ENCODE measurements around the gene SYP.

Gene SYP

DNA sequence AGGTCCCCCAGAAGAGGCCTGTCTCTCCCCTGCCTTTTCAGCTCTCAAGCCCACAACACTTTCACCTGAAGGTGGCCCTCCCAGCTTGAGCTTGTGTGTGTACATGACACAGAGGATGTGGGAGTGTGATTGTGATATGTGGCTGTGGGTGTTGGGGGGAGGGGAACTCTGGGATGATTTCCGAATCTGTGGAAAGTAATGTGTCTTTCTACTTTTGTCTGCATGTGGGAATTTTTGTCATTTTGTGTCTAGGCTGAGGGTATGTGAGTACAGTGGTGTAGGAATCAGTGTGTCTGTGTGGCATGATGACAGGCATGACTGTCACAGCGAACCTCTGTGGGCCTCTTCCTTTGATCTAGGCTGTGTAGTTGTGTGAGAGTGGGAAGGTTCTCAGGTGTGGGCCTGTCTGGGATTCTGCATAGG lies 6.4 kb downstream of the SYP start:
- H3K27ac ChIP-seq, result no peak overlapping the region

GRCh38 chrX:49192722-49193328 lies 7.2 kb downstream of the SYP start:
- Histone ChIP-seq H3K27ac (no peak overlapping the region), H3K4me3 (no peak overlapping the region)

More for the DNA sequence above, 6.4 kb downstream of the SYP start:
- H3K4me3 ChIP-seq, result no peak overlapping the region

GRCh38 chrX:49191574-49192011 lies 8.4 kb downstream of the SYP start:
- peak overlapping the region; percentile 51 to 73 (median 61) for H3K4me3 ChIP-seq

GRCh38 chrX:49190821-49191573 lies 9.0 kb downstream of the SYP start:
- Histone ChIP-seq H3K27ac (peak overlapping the region in 20 of 21 experiments; percentile 67 to 91 (median 82)), H3K4me3 (peak overlapping the region; percentile 51 to 73 (median 61))

More at GRCh38 chrX:49191574-49192011, 8.4 kb downstream of the SYP start:
- H3K27ac ChIP-seq, result peak overlapping the region in 20 of 21 experiments; percentile 60 to 91 (median 81)

- Histone ChIP-seq H3K27ac (peak overlapping the region in 9 of 21 experiments; percentile 1 to 83 (median 73)), H3K4me3 (no peak overlapping the region)
These were observed 10.4 kb downstream of the SYP start for GRCh38 chrX:49189606-49190005.

DNA sequence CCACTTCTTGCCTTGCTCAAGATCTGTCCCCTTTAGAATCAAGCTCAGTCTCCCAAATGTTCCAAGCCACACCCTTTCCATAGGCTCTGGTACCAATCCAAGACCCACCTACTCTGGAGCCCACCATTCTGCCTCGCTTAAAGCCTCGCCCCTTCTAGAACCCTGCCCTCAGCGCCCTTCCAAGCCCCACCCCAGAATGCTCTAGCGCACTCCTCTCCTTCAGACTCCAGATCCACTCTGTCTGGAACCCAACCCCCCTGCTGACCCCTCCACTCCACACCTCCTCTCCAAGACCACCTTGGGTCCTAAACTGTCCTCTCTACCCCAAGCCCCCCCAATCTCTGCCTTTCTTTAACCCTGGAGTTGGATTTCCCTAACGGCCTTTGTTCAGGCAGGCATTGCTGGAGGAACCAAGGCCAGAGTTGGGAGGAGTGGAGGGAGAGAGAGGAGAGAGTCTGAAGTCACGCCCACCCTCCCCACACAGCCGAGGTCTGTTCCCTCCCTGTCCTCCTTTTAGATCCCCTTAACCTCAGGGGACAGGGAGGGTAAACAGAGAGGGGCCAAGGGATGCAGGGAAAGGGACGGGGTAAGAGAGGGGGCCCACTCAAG lies 11.4 kb downstream of the SYP start:
- no peak overlapping the region for H3K4me3 ChIP-seq
- H3K27ac ChIP-seq, result peak overlapping the region in 8 of 21 experiments; percentile 1 to 78 (median 46)

GRCh38 chrX:49187526-49187925 lies 12.5 kb downstream of the SYP start:
- peak overlapping the region in 7 of 21 experiments; percentile 6 to 87 (median 78) for H3K27ac ChIP-seq
- H3K4me3 ChIP-seq, result no peak overlapping the region

- Histone ChIP-seq H3K27ac (peak overlapping the region in 16 of 21 experiments; percentile 73 to 87 (median 78)), H3K4me3 (peak overlapping the region in 1 of 7 experiments; percentile 59)
These were observed 13.0 kb downstream of the SYP start for GRCh38 chrX:49187028-49187394.

- H3K4me3 ChIP-seq, result peak within 1 kb of the TSS; percentile 36 to 59 (median 47)
- H3K27ac ChIP-seq, result peak within 1 kb of the TSS; percentile 15 to 87 (median 78)
These were observed 13.6 kb downstream of the SYP start, which contains the start of gene PRICKLE3 for GRCh38 chrX:49186125-49187027. TSS of gene PRICKLE3 (minus strand) at chrX:49186373. CDS start at chrX:49186297, 76 bp downstream.

GRCh38 chrX:49184294-49185281 lies 15.4 kb downstream of the SYP start:
- Histone ChIP-seq H3K27ac (peak overlapping the region in 20 of 21 experiments; percentile 22 to 87 (median 76)), H3K4me3 (peak overlapping the region; percentile 36 to 59 (median 47))

DNA sequence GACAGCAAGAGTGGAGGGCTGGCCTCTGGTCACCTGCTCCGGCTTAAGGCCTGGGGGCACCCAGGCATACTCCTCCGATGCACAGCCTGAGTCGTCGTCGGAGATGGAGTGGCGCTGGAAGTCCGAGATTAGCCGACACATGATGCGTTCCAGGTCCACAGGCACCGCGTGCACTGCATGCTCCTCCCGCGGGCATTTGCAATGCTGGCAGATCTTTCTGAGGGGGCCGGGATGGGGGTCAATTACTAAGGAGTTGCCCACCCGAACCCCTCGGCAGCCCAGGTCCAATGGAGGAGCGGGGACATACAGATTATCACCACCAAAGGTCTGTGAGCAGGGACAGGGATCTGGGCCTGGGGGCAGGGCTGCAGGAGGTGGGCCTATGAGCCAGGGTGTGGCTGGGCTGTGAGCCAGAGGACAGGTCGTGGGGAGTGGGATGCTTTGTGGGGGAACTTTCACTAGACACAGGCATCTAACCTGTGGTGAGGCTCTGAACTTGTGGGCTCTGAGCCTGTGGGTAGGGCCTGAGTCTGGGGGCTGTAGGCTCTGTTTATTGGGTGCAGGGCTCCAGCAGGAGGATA lies 16.2 kb downstream of the SYP start:
- H3K27ac ChIP-seq, result peak overlapping the region in 8 of 21 experiments; percentile 17 to 87 (median 76)
- H3K4me3 ChIP-seq, result peak overlapping the region in 1 of 7 experiments; percentile 57

- no peak overlapping the region for H3K4me3 ChIP-seq
- no peak overlapping the region for H3K27ac ChIP-seq
These were observed 20.6 kb downstream of the SYP start for GRCh38 chrX:49179358-49179757.

DNA sequence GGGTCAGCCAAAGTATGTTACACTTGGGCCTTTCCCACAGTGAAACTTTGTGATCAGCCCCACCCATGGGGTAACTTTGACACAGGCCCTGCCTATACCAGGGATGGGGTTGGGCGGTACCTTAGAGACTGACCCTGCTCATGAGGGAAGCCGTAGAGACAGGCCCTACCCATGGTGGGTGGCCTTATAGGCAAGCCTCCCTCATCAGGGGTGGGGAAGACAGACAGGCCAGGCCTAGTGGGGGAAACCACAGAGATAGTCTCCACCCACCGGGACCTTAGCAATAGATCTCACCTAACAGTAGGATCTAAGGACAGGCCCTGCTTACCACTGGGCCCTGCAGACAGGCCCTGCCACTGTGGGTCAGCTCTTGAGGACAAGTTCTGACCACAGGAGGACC lies 21.5 kb downstream of the SYP start:
- peak overlapping the region in 1 of 21 experiments; percentile 49 for H3K27ac ChIP-seq
- H3K4me3 ChIP-seq, result no peak overlapping the region

- no peak overlapping the region for H3K4me3 ChIP-seq
- peak overlapping the region in 6 of 21 experiments; percentile 17 to 80 (median 64) for H3K27ac ChIP-seq
These were observed 22.0 kb downstream of the SYP start for GRCh38 chrX:49177873-49178480.

DNA sequence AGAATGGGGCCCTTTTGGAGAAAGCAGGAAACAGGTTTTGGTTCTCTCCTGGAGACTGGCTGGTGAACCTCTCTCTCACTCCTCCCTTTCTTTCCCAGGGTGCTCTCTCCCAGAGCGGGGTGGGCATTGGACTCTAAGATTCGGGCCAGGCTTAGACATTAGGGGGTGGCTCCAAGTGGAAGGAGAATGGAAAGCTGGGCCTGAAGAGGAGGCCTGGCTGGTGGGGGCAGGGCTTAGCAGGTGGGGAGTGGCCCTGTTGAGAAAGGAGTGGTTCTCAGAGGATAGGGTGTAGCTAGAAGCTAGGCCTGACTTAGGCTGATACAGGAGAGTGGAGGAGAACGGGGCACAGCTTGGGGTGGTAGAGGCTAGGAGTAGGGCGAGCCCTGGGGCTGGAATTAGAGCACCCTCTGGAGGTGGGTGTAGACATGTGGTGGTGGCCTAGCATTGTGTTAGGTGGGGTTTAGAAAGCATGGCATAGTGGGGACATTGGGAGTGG lies 22.6 kb downstream of the SYP start:
- Histone ChIP-seq H3K27ac (peak overlapping the region in 14 of 21 experiments; percentile 10 to 80 (median 55)), H3K4me3 (no peak overlapping the region)

DNA sequence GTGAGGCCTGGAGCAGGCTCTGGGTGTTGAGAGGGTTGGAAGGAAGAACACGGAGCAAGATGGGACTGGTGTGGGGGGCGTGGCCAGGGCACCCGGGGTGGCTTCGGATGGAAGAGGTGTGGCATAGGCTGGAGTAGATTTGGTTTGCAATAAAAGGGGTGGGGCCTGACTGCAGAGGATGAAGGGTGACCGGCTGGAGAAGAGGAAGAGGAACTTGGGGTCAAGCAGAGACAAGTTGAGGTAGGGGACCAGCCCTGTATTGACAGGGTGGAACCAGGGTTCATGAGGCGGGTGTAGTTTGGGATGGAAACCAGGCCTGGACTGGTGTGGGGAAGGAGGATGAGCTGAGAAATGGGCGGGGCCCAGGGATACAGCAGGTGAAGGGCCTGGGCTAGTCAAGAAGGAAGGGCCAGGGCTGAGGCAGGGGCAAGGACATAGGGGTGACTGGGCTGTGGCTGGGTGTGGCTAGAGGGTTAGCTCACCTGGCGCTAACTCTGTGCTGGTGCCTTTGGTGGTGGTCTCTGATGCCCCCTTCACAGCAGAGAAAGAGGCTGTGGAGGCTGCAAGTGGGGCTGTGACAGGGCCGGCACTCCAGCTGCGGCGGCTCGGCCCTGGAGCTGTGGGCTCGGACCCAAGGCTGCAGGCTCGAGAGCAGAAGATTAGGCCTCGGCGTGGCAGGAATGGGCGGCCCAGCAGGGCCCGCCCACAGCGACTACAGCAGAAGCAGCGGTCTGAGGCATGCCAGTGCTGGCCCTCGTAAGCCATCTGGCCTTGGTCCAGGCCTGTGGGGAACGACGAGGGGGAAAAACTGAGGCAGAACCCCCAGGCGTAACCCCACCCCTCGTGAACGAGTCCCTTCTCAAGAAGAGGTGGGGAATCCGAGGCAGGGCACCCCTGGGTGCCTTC lies 23.3 kb downstream of the SYP start:
- Histone ChIP-seq H3K4me3 (no peak overlapping the region), H3K27ac (peak overlapping the region in 14 of 21 experiments; percentile 10 to 83 (median 58))
